ENCODE results near the gene SMYD3. TPM values are rescaled to one million over a fixed set of nuclear protein-coding genes. Genes with fewer than 3 reads are reported as not detected.

The SMYD3 gene
- total and polyA plus RNA-seq, 9 of the 15 experiments (the other 6 are each of a cell fraction or from before 2014, with no cell fraction given) = 128 to 440 (median 197) TPM

DNA sequence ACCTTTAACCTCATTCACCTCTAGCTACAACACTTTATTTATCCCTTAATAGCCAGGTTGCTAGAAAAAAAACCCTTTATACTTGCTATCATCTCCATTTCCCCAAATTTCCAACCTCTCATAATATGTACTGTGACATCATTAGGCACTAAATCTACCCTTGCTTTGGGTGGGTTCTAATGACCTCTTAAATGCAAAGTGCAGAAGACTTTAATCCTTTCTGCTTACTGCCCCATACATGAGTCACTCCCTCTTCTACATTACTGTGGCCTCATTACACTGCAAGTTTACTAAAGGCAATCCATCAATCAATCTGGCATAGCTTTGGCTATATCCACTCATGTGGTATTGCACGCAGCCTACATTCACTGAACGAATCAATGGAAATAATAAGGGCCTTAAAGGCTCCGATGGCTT, 353.3 kb downstream of the SMYD3 start (continued):
- no peak for TF ChIP-seq RHOXF2B (CRISPR knock-in tag; conservative IDR thresholded peaks at IDR 0.05)
- TF ChIP-seq XRCC4 (IDR thresholded peaks at IDR 0.05; ENCODE audit: extremely low read depth, insufficient read depth, insufficient read length) = no peak
- no peak for TF ChIP-seq POLR2B (IDR thresholded peaks at IDR 0.05; ENCODE audit: low read depth, partially characterized antibody)
- TF ChIP-seq ETS2 (tag; IDR thresholded peaks at IDR 0.05; ENCODE audit: borderline replicate concordance, poor library complexity, severe bottlenecking) = no peak
- TF ChIP-seq ZKSCAN8 (CRISPR knock-in tag; IDR thresholded peaks at IDR 0.05) = no peak
- TF ChIP-seq, protein P1, sequence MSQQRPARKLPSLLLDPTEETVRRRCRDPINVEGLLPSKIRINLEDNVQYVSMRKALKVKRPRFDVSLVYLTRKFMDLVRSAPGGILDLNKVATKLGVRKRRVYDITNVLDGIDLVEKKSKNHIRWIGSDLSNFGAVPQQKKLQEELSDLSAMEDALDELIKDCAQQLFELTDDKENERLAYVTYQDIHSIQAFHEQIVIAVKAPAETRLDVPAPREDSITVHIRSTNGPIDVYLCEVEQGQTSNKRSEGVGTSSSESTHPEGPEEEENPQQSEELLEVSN (IDR thresholded peaks at IDR 0.05; ENCODE audit: borderline replicate concordance in 1 of 2, extremely low read depth in 1 of 2, insufficient read depth in 1 of 2, insufficient read length in 1 of 2, low read depth in 1 of 2, low read length in 1 of 2, poor library complexity in 1 of 2, severe bottlenecking in 1 of 2) = no peak
- 0 out of 3 replicates have a peak, but pooled peaks of 1 of the 2 experiments have one; percentile 40 for TF ChIP-seq CBX3 (IDR thresholded peaks at IDR 0.05; ENCODE audit: borderline replicate concordance in 1 of 2, low read length in 2 of 2)
- no peak for TF ChIP-seq ZNF134 (CRISPR knock-in tag; conservative IDR thresholded peaks at IDR 0.05)
- 0 out of 2 replicates have a peak, but pooled peaks have one; percentile 27 for TF ChIP-seq ETV1 (tag; conservative IDR thresholded peaks at IDR 0.05; ENCODE audit: low read depth)
- peak; percentile 30 for TF ChIP-seq TBP (optimal IDR thresholded peaks at IDR 0.05; ENCODE audit: low read depth, low read length)
- TF ChIP-seq STAG1 (CRISPR knock-in tag; IDR thresholded peaks at IDR 0.05; ENCODE audit: borderline replicate concordance) = no peak
- TF ChIP-seq ARHGAP35 (IDR thresholded peaks at IDR 0.05; ENCODE audit: partially characterized antibody) = peak; percentile 61
- TF ChIP-seq RBFOX2 (IDR thresholded peaks at IDR 0.05; ENCODE audit: low read depth, low read length) = no peak
- TF ChIP-seq RFX1 (IDR thresholded peaks at IDR 0.05) = no peak
- TF ChIP-seq SRSF3 (IDR thresholded peaks at IDR 0.05; ENCODE audit: insufficient read depth, low read length) = no peak
- TF ChIP-seq MEF2A (IDR thresholded peaks at IDR 0.05; ENCODE audit: control insufficient read depth, low read depth, low read length) = no peak
- TF ChIP-seq EP400 (IDR thresholded peaks at IDR 0.05) = no peak
- TF ChIP-seq ZKSCAN3 (CRISPR knock-in tag; IDR thresholded peaks at IDR 0.05) = no peak
- peak; percentile 79 to 82 for TF ChIP-seq KDM1A (IDR thresholded peaks at IDR 0.05)
- TF ChIP-seq CXXC5 (CRISPR knock-in tag; IDR thresholded peaks at IDR 0.05) = no peak
- TF ChIP-seq ZNF133 (CRISPR knock-in tag; IDR thresholded peaks at IDR 0.05) = no peak
- no peak for TF ChIP-seq HNRNPK (IDR thresholded peaks at IDR 0.05; ENCODE audit: low read depth, low read length, poor library complexity, severe bottlenecking)
- no peak for TF ChIP-seq FOXP1 (CRISPR knock-in tag; IDR thresholded peaks at IDR 0.05)
- TF ChIP-seq PTBP1 (IDR thresholded peaks at IDR 0.05; ENCODE audit: low read depth, low read length) = no peak
- TF ChIP-seq ZNF639 (CRISPR knock-in tag; conservative IDR thresholded peaks at IDR 0.05 in 1 of 2, IDR thresholded peaks at IDR 0.05 in 1 of 2) = no peak
- no peak for TF ChIP-seq KLF10 (CRISPR knock-in tag; IDR thresholded peaks at IDR 0.05)
- no peak for TF ChIP-seq ZNF589 (CRISPR knock-in tag; IDR thresholded peaks at IDR 0.05; ENCODE audit: low read depth)
- no peak for TF ChIP-seq MYBL2 (IDR thresholded peaks at IDR 0.05; ENCODE audit: low read depth)
- TF ChIP-seq MYBL2 (CRISPR knock-in tag; IDR thresholded peaks at IDR 0.05; ENCODE audit: borderline replicate concordance) = no peak

Data from K562 (cell line).